Epithelial cell of esophagus (primary cell): ENCODE data around the gene SRP72.
A peak's percentile ranks its signal among the peaks of the same experiment; 100 is the strongest.

Experiments
- DNase-seq: peaks from one replicate; pipeline ENCODE4 v3.0.0; 2010; ENCODE audit warnings: low read depth
- H3K4me3 ChIP-seq: 2 replicates; pipeline ENCODE4 v1.5.1; 2011; ENCODE audit warnings: mild to moderate bottlenecking, low read length, control low read depth
- TF ChIP-seq, protein P1 (sequence below): IDR thresholded peaks from 2 replicates; pipeline ENCODE4 v1.5.1; 2011; ENCODE audit warnings: low read depth, mild to moderate bottlenecking, low read length, control low read depth, inconsistent platforms; ENCODE audit not compliant: insufficient read depth; ENCODE audit errors: missing control alignments

SRP72 gene

DNA sequence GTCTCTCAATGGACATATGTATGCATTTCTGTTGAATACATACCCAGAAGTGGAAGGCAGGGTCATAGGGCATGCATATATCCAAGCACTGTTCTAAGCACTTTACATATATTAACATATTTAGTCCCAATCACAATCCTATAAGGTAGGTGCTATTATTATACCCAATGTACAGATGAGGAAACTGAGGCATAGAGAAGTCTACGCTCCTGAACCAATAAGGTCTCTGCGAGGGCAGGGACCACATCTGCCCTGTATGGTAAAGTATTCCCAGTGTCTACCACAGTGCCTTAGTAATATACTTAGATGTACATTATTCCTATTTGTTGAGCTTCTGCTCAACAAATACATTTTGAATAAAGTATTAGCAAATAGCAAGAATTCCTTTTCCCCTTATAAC is 37.2 kb upstream of the SRP72 start:
- no peak for DNase-seq
- H3K4me3 ChIP-seq, result no peak overlapping the region
- TF ChIP-seq, protein P1, sequence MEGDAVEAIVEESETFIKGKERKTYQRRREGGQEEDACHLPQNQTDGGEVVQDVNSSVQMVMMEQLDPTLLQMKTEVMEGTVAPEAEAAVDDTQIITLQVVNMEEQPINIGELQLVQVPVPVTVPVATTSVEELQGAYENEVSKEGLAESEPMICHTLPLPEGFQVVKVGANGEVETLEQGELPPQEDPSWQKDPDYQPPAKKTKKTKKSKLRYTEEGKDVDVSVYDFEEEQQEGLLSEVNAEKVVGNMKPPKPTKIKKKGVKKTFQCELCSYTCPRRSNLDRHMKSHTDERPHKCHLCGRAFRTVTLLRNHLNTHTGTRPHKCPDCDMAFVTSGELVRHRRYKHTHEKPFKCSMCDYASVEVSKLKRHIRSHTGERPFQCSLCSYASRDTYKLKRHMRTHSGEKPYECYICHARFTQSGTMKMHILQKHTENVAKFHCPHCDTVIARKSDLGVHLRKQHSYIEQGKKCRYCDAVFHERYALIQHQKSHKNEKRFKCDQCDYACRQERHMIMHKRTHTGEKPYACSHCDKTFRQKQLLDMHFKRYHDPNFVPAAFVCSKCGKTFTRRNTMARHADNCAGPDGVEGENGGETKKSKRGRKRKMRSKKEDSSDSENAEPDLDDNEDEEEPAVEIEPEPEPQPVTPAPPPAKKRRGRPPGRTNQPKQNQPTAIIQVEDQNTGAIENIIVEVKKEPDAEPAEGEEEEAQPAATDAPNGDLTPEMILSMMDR, result no peak

- TF ChIP-seq, protein P1, result no peak
- peak overlapping the region; percentile 95 for H3K4me3 ChIP-seq
- no peak for DNase-seq
Observed at GRCh38 chr4:56433280-56433679, 34.1 kb upstream of the SRP72 start.

GRCh38 chr4:56434599-56435139 is 32.7 kb upstream of the SRP72 start:
- TF ChIP-seq, protein P1, result no peak
- H3K4me3 ChIP-seq, result peak overlapping the region; percentile 95
- peak; percentile 68 for DNase-seq

DNA sequence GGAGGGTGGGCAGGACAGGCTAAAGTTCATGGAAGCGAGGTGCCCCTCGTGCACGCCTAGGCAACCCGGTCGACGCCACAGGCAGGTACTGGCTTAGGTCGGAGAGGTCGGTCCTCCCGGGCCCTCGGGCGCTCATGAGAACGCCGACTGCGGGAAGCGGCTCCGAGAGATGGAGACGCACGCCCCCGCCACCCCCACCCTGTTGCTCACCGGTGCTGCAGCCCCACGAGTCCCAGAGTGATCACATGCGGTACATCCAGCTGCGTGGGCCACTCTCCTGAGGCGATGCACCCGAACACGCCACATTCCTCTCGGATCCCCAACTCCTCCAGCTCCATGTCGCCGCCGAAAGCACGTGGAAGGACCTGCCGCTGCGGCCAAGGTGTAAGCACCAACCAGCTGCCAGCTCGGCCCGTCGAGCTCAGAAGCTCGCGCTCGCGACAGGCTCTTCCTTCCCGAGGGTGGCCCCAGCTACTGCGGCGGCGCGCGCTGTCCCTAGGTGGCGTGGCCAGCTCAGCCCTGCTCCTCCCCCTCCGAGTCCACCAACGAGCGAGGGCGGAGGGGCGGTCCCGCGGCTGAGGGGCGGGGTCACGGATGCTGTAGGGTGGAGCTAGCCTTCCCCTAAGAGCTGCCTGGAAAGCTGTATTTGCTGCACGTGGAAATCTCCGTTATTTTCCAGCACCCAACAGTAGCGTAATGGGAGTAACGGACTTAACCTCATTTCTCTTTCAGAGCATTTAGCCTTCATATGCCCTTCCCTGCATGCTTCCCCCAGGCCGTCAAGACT is 32.1 kb upstream of the SRP72 start, which contains the start of gene PPAT:
Gene PPAT, minus strand, starts transcription at position 476 of the 787 bp plus-strand sequence. Its CDS starts 138 bp downstream, at position 338.
- TF ChIP-seq, protein P1, result peak; percentile 4
- peak within 1 kb of the TSS; percentile 95 for H3K4me3 ChIP-seq
- DNase-seq, result peak; percentile 100

- no peak for DNase-seq
- TF ChIP-seq, protein P1, result no peak
- no peak overlapping the region for H3K4me3 ChIP-seq
Observed at GRCh38 chr4:56438766-56439165, 28.7 kb upstream of the SRP72 start.

DNA sequence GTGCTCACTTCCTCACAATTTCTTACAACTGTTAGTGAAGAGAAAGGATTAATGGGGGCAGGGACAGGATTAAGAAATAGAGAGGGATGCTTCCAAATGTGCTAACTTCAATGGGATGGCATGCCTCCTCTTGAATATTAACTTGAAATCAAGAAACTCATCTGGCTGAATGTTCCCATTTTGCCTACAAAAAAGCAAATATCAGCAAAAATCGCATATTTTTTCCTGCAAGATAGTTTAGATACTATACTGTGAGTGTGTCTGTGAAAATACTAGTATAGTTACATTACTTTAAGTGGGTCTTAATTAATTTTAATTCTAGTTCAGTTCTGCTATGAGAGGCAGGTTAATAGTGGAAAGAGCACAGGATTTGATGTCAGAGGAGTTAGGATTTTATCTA is 26.4 kb upstream of the SRP72 start:
- no peak for DNase-seq
- no peak overlapping the region for H3K4me3 ChIP-seq
- TF ChIP-seq, protein P1, result no peak
